DND-41 (cell line): Measurements from ENCODE around the gene NCOR2.

ENCODE experiments used
- EZH2 ChIP-seq: IDR thresholded peaks from 3 replicates; pipeline ENCODE4 v1.6.1; 2012; ENCODE audit warnings: borderline replicate concordance, low read depth, mild to moderate bottlenecking, moderate library complexity, low read length, inconsistent platforms; ENCODE audit not compliant: severe bottlenecking
- TF ChIP-seq, protein P1 (sequence below): IDR thresholded peaks from 2 replicates; pipeline ENCODE4 v1.5.1; 2012; ENCODE audit warnings: borderline replicate concordance, low read length, moderate library complexity, mild to moderate bottlenecking; ENCODE audit not compliant: poor library complexity, severe bottlenecking; ENCODE audit errors: extremely low read depth

DNA sequence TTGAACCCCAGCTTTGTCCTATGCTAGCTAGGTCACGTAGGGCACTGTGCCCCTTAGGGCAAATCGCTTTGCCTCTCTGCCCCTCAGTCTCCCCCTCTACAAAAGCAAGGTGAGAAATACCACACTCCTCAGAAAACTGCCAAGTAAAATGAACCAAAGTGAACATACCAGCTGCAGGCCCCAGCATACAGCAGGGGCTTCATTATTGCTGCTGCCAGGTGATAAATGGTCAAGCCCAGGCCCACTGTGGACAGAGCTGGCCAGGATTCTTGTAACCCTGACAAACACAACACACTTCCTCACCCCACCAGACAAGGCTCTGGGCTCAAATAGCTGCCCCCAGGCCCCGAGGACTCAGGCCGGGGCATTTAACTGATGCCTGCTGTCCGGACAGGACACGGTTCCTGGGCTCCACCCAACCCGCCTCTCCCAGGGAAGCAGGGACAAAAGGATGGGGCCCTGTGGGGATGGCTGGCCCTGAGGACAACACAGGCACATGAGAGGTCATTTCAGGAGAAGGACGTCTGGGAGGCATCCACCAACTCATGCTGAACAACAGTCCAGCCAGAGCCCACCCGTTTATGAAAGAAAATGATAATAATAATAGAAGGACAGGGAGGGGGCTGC lies 36.7 kb downstream of the NCOR2 start:
- TF ChIP-seq, protein P1, sequence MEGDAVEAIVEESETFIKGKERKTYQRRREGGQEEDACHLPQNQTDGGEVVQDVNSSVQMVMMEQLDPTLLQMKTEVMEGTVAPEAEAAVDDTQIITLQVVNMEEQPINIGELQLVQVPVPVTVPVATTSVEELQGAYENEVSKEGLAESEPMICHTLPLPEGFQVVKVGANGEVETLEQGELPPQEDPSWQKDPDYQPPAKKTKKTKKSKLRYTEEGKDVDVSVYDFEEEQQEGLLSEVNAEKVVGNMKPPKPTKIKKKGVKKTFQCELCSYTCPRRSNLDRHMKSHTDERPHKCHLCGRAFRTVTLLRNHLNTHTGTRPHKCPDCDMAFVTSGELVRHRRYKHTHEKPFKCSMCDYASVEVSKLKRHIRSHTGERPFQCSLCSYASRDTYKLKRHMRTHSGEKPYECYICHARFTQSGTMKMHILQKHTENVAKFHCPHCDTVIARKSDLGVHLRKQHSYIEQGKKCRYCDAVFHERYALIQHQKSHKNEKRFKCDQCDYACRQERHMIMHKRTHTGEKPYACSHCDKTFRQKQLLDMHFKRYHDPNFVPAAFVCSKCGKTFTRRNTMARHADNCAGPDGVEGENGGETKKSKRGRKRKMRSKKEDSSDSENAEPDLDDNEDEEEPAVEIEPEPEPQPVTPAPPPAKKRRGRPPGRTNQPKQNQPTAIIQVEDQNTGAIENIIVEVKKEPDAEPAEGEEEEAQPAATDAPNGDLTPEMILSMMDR, result no peak
- no peak for TF ChIP-seq EZH2
